Spleen (tissue), 7 donors: Measurements from ENCODE around the gene MPZL1.

Experiments used
- POLR2AphosphoS5 ChIP-seq, 3 donors: sonication (generic); formaldehyde crosslinking; IDR thresholded peaks; one replicate each; pipeline ENCODE4 v1.5.1; 2017; ENCODE audit warnings: antibody characterized with exemption in 3 of 3
- TF ChIP-seq, protein P1 (sequence below), 11 experiments: fragments of 200-600 bp in 7 of 11; fragments of 450-650 bp in 4 of 11; sonication (generic) in 4 of 11; IDR thresholded peaks in 8 of 11; conservative IDR thresholded peaks in 3 of 11; 1 replicate in 7 of 11; 2 replicates in 4 of 11; pipeline versions ENCODE4 v1.4.0 to v1.8.0; 2016 to 2021; ENCODE audit warnings: antibody characterized with exemption in 11 of 11, inconsistent platforms in 4 of 11, mild to moderate bottlenecking in 1 of 11
- donor health status: DM: no; HTN: no; CAD: no; lungs with moderate emphysema.
- donor health status: DM: no; HTN: no; CAD: no.
- donor health status: DM: no; HTN: no; CAD: no.

DNA sequence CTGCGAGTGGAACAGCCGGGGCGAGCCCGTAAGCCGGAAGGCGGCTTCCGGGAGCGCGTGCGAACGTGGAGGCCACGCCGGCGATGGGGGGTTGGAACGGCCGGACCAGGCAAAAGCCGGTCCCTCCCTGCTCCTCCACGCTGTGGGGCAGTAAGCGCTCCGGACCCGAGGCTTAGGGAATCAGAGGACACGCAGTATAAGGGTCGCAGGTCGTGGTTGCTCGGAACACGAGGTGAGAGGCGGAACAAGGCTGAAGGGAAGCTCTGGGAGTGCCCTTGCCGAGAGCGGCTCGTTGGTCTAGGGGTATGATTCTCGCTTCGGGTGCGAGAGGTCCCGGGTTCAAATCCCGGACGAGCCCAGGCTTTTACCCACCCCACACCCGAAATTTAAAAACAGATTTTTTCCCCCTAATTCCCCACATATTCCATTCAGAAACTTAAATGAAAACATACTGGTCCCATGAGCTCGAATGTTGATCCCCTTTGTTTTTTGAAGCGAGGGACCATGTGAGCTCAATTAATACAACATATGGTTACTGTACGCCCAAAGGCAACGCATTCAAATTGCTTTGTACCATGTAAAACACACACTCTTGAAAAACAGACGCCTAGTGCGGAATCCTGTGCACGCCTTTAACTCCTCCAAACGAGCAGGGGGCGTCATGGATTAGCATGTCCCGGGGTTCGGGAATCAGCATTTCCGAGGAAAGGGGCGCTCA, 7.2 kb upstream of the MPZL1 start:
- TF ChIP-seq POLR2AphosphoS5 (IDR thresholded peaks at IDR 0.05), result peak; percentile 66 to 86 (median 80)
- TF ChIP-seq, protein P1, sequence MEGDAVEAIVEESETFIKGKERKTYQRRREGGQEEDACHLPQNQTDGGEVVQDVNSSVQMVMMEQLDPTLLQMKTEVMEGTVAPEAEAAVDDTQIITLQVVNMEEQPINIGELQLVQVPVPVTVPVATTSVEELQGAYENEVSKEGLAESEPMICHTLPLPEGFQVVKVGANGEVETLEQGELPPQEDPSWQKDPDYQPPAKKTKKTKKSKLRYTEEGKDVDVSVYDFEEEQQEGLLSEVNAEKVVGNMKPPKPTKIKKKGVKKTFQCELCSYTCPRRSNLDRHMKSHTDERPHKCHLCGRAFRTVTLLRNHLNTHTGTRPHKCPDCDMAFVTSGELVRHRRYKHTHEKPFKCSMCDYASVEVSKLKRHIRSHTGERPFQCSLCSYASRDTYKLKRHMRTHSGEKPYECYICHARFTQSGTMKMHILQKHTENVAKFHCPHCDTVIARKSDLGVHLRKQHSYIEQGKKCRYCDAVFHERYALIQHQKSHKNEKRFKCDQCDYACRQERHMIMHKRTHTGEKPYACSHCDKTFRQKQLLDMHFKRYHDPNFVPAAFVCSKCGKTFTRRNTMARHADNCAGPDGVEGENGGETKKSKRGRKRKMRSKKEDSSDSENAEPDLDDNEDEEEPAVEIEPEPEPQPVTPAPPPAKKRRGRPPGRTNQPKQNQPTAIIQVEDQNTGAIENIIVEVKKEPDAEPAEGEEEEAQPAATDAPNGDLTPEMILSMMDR (IDR thresholded peaks at IDR 0.05 in 8 of 11, conservative IDR thresholded peaks at IDR 0.05 in 3 of 11), result peak in 3 of 11 experiments; percentile 7 to 23 (median 21)
